Adipose tissue (tissue), 3 donors: ENCODE data around the gene BSPH1. TPM values are rescaled to one million over a fixed set of nuclear protein-coding genes. Genes with fewer than 3 reads are reported as not detected.
"Not testable (repeated sequence)": the region's sequence is repeated elsewhere in the genome, so short reads cannot be mapped to it uniquely, and the experiment has no call there.

ENCODE experiments used
- H3K27ac ChIP-seq: one replicate; pipeline ENCODE4 v1.5.1; 2013; ENCODE audit warnings: low read depth, low read length
- WGBS, 3 donors: extraction: QIAGEN DNeasy Blood & Tissue Kit; methylation state at CpG; one replicate each; pipeline ENCODE4 v1.1.7; 2013; 5-methylcytosine and 5-hydroxymethylcytosine counted together
- polyA plus RNA-seq, 3 donors: library from polyadenylated mRNA; stranded (reverse); fragments of 200-250 nt; gene quantifications; one replicate each; pipeline ENCODE4 v1.2.3, GENCODE V29; 2013
- donor health status: healthy with polysubstance abuse.
- donor health status: Bipolar disorder and iron deficiency.
- donor health status: healthy.

BSPH1 gene, protein sequence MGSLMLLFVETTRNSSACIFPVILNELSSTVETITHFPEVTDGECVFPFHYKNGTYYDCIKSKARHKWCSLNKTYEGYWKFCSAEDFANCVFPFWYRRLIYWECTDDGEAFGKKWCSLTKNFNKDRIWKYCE
- polyA plus RNA-seq = not detected

DNA sequence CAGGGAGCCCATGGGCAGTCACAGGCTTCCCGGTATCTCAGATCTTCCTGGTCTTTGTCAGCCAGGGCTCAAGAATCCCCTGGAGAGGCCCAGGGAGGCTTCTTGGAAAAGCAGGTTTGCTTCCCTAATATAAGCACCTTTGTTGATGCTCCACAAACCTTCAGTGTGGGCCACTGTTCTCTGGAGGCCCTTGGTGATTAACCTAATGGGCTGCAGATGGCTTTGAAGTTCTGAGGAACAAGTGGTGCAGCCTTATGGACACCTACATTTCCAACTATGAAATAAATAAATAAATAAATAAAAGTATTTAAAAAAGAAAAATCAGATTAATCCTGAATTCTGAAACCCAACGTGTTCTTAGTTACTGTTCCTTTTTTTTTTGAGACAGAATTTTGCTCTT is at the start of gene BSPH1:
TSS of gene BSPH1 (minus strand) at position 101 of the 400 bp plus-strand sequence. CDS start at position 12, 89 bp downstream.
- 59 to 65% (median 61%) methylated on average over 2 of the region's 2 CpGs for WGBS, 3 donors

GRCh38 chr19:48036765-48037164 is 44.8 kb upstream of the BSPH1 start:
- no peak overlapping the region for H3K27ac ChIP-seq
- 79 to 95% (median 85%) methylated on average over 2 of the region's 2 CpGs for WGBS, 3 donors

More for the DNA sequence above, at the start of gene BSPH1:
- H3K27ac ChIP-seq = no peak within 1 kb of the TSS

GRCh38 chr19:48033604-48034003 is 41.6 kb upstream of the BSPH1 start:
- no peak overlapping the region for H3K27ac ChIP-seq
- 61 to 80% (median 68%) methylated on average over 5 of the region's 5 CpGs for WGBS, 3 donors

GRCh38 chr19:48030073-48030472 is 38.1 kb upstream of the BSPH1 start:
- whole genome bisulfite sequencing, 3 donors = 55 to 70% (median 66%) methylated on average over 10 of the region's 10 CpGs
- H3K27ac ChIP-seq = no peak overlapping the region

DNA sequence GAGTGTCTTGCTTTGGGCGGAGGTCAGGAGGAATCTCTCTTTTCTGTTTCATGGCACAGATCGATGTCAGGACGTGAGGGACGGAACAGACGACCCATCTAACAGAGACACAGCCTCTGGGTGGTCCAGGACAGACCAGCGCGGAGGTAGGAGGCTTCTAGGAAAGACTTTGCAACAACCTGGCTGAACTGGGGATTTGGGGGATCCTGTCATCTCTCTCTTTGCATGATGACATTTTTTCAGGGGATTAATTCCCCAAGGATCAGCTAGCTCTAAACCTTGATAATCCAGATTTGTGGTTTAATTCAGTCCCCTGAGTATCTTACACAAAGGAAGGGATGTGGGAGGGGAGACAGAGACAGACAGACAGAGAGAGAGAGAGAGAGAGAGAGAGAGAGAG is 37.5 kb upstream of the BSPH1 start:
- WGBS, 3 donors = 72 to 81% (median 74%) methylated on average over 7 of the region's 7 CpGs
- H3K27ac ChIP-seq = no peak overlapping the region

GRCh38 chr19:48025480-48025879 is 33.5 kb upstream of the BSPH1 start:
- WGBS, 3 donors = 61 to 80% (median 77%) methylated on average over 3 of the region's 3 CpGs

DNA sequence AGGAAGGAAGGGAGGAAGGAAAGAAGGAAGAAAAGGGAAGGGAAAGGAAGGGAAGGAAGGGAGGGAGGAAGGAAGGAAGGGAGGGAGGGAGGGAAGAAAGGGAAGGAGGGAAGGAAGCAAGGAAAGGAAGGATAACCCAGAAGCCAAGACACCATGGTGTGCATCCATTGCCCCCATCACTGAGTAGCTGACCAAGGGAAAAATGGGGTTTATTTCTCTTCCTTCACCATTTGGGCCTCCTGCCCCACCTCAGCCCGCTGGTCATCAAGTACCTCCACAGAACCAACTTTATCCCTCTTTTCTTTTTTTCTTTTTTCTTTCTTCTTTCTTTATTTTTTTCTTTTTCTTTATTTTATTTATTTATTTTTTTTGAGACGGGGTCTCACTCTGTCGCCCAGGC is 31.5 kb upstream of the BSPH1 start:
- WGBS, 3 donors = 85 to 94% (median 89%) methylated on average over 3 of the region's 3 CpGs
- H3K27ac ChIP-seq = no peak overlapping the region

More at GRCh38 chr19:48025480-48025879, 33.5 kb upstream of the BSPH1 start:
- no peak overlapping the region for H3K27ac ChIP-seq

- no peak overlapping the region for H3K27ac ChIP-seq
- 49 to 68% (median 63%) methylated on average over 2 of the region's 2 CpGs for WGBS, 3 donors
Measured at GRCh38 chr19:48023011-48023410, 31.0 kb upstream of the BSPH1 start.

DNA sequence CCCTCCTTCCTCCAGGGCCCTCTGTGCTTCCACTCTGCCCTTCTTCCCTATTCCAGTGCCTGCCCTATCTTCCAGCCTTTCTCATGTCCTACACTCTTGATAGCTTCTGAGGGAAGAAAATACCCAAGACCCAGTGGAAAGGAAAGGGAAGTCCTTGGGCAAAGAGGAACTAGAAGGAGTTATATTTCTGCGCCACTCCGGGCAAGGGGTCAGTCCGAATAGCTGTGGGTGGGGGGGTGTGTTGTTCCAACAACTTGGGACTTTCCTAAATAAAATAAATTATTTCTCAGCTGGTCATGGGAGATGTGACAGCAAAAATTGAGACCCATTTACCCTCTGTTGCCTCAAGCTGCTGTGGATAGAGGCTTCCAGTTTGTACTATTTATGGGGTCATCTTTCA is 28.7 kb upstream of the BSPH1 start:
- WGBS, 3 donors = 56 to 65% (median 64%) methylated on average over 3 of the region's 3 CpGs
- H3K27ac ChIP-seq = no peak overlapping the region

GRCh38 chr19:48010932-48011758 is 19.2 kb upstream of the BSPH1 start:
- WGBS, 3 donors = 86 to 92% (median 88%) methylated on average over 11 of the region's 11 CpGs
- no peak overlapping the region for H3K27ac ChIP-seq

GRCh38 chr19:48006762-48007161 is 14.8 kb upstream of the BSPH1 start:
- 74 to 83% (median 76%) methylated on average over 6 of the region's 6 CpGs for WGBS, 3 donors

GRCh38 chr19:48004236-48004635 is 12.3 kb upstream of the BSPH1 start:
- H3K27ac ChIP-seq = no peak overlapping the region
- 63 to 84% (median 72%) methylated on average over 6 of the region's 6 CpGs for WGBS, 3 donors

More at GRCh38 chr19:48006762-48007161, 14.8 kb upstream of the BSPH1 start:
- no peak overlapping the region for H3K27ac ChIP-seq

- 69 to 84% (median 80%) methylated on average over 6 of the region's 6 CpGs for WGBS, 3 donors
- H3K27ac ChIP-seq = no peak overlapping the region
Measured at GRCh38 chr19:48000846-48001245, 8.9 kb upstream of the BSPH1 start.

- no peak overlapping the region for H3K27ac ChIP-seq
- 81 to 89% (median 83%) methylated on average over 6 of the region's 6 CpGs for WGBS, 3 donors
Measured at GRCh38 chr19:47998800-47999199, 6.8 kb upstream of the BSPH1 start.

DNA sequence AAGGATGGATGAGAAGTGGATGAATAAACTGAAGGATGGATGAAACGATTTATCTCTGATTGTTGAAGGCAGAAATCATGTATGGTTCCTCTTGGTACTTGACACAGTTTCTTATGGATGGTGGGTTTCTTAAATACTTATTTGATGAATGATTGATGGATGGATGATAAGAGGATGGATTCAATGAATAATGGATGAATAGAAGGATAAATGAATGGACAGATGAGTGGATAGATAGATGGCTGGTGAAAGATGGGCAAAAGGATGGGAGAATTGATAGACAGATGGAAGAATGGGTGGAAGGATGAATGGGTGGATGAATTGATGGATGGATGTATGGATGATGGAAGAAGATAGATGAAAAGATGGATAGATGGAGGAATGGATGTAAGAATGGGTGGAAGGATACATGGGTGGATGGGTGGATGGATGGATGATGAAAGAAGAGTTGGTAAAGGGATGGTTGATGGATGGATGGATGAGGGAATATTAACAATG is 4.3 kb upstream of the BSPH1 start:
- 44 to 79% (median 70%) methylated on average over 1 of the region's 1 CpG for WGBS, 3 donors
- no peak overlapping the region for H3K27ac ChIP-seq

DNA sequence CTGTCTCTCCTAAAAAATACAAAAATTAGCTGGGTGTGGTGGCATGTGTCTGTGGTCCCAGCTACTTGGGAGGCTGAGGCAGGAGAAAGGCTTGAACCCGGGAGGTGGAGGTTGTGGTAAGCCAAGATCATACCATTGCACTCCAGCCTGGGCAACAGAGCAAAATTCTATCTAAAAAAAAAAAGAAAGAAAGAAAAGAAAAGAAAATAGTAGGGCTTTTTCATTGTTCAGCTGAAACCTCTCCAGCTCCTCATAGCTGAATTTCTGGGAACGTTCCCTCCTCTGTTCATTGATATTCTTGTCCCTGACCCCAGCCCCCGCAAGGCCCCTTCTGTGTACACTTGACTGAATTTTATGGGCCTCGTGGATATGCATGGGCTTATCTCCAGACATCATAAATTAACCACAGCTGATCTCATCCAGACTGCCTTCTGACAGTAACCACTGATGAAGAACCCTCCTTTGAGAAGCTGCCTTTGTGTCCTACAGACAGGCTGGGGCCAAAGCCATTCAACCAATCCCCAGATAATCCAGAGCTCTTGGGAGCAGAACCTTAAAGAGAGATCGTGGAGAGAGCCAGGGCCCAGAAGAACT is 2.3 kb upstream of the BSPH1 start, which contains the start of gene ELSPBP1:
TSS of gene ELSPBP1 (plus strand) at position 424 of the 594 bp plus-strand sequence. CDS start 14,036 bp downstream, outside the sequence.
- no peak within 1 kb of the TSS for H3K27ac ChIP-seq
- 34 to 52% (median 40%) methylated on average over 5 of the region's 5 CpGs for WGBS, 3 donors

DNA sequence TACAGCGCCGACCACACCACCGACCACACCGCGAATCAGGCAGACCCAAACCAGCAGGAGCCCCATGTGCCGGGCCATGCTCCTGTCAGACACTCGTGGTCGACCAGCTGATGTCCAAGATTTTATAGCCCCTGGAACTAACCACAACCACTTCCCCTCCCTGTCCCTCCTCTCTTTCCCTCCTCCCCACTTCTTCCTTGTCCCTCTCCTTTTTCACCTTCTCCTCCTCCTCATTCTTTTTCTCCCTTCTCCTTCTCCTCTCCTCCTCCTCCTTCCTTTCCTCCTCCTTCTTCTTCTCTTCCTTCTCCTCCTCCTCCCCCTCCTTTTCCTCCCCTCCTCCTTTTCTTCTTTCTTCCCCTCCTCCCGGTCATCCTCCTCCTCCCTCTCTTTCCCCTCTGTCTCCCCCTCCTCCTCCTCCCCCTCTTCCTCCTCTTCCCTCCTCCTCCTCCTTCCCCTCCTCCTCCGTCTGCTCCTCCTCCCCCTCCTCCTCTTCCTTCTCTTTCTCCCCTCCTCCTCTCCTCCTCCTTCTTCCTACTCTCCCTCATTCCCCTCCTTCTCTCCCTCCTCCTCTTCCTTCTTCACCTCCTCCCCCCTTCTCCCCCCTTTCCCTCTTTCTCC is 670 bp downstream of the BSPH1 start:
- H3K27ac ChIP-seq = no peak overlapping the region
- WGBS, 3 donors = 44 to 49% (median 46%) methylated on average over 10 of the region's 10 CpGs

GRCh38 chr19:47973529-47973928 is 18.4 kb downstream of the BSPH1 start:
- WGBS, 3 donors = 74 to 87% (median 86%) methylated on average over 6 of the region's 6 CpGs
- no peak overlapping the region for H3K27ac ChIP-seq

GRCh38 chr19:47955936-47956335 is 36.0 kb downstream of the BSPH1 start:
- WGBS, 3 donors = 78 to 90% (median 90%) methylated on average over 6 to 7 of the region's 11 CpGs
- not testable (repeated sequence) for H3K27ac ChIP-seq
